HG03175 (cell line): Measurements from ENCODE around the gene UBE2L6.

Source experiments
- ATAC-seq: cut with Tn5 transposase; IDR thresholded peaks from one replicate; pipeline ENCODE4 v1.9.1; 2021; ENCODE audit warnings: mild to moderate bottlenecking, moderate library complexity; ENCODE audit not compliant: unreplicated experiment

The UBE2L6 gene

DNA sequence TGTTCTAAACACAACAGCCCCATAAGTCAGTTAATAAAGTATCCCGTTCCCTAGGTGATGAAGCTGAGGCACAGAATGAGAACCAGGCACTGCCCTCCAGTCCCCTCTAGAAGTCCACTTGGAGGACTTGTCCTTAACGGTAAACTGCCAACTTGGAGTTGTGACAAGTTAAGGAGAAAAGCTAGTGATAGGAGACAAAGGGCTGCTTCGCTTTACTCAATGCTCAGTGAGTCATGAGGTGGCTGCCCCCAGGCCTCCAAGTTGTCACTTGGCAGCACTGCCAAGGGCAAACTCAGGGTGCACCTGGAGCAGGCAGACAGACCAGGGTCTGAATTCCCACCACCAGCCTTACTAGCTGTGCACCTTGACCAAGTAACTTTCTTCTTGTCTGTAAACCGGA lies 65.5 kb downstream of the UBE2L6 start:
- ATAC-seq, result no peak
